HK-2 (cell line): ENCODE measurements around the gene NDUFS8.

Experiments used
- DNase-seq: peaks from one replicate; pipeline ENCODE4 v3.0.0-alpha.2; 2018; ENCODE audit not compliant: unreplicated experiment

The NDUFS8 gene

DNA sequence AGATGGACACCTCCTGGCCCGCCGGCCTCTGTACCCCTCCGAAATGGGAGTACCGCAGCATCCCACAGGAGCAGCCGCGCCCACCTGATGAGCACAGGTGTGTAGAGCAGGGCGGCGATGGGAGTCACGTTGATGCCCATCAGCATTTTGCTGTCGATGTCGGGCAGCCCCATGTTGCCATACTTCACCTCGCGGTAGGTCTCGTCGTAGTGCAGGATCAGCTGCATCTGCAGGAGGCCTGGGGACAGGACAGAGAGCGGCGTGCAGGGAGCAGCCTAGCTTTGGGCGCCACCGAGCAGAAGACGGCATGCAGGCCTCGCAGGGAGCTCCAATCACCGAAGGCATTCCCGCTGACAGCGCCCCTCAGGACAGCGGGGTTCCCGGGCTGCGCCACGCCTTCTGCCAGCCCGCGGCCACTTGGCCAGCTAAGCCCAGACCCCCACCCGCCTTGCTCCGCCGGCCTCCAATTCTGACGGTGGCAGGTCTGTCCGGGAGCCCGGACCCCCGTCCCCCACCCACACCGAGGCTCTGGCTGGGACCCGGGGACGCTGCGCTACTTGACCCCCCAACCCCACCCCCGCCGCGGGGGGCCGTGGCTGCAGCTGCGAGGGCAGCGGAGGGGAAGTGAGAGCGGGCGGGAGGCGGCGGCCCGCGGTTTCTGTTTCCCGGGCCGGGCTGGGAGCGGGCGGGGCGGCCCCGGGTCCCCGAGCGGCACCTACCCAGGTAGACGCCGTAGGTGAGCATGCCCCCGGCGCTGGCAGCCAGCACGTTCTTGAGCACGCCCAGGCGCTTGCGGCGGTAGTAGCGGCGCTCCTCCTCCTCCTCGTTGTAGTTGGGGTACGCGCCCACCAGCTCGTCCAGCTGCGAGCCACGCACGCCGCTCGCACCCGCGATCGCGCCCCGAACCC lies 27.3 kb upstream of the NDUFS8 start:
- no peak for DNase-seq

DNA sequence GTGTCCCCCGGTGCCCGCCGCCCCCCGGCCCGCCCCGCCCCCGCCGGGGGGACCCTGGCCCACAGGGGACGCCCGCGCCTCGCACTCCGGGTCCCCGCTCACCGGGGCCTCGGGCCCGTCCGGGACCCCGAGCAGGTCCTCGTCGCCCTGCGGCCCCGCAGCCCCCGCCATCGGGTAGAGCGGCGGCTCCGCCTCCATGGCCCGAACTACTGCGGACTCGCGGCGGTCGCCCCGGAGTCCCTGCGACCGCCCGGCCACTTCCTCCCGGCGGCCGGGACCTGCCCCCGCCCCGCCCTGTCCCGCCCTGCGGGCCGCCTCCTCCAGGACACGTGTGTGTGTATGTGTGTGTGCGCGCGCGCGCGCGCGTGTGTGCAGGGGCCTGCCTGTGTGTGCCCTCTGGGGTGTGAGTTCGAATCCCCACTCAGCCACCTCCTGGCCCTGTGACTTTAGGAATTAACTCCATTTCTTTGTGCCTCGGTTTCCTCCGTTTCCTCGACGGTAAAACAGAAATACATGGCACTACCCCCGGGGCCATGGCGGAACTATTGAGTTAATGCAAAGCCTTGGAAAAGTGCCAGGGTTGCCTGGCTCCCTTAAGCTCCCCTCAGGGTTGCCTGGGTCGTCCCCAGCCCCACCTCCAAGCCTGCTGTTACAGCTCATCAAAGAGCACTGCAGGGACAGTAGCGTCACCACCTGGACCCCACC lies 26.5 kb upstream of the NDUFS8 start, which contains the start of gene UNC93B1:
Gene UNC93B1 (minus strand): TSS at position 252 of the 705 bp plus-strand sequence. CDS start 54 bp downstream, at position 198.
- peak; percentile 83 for DNase-seq

DNA sequence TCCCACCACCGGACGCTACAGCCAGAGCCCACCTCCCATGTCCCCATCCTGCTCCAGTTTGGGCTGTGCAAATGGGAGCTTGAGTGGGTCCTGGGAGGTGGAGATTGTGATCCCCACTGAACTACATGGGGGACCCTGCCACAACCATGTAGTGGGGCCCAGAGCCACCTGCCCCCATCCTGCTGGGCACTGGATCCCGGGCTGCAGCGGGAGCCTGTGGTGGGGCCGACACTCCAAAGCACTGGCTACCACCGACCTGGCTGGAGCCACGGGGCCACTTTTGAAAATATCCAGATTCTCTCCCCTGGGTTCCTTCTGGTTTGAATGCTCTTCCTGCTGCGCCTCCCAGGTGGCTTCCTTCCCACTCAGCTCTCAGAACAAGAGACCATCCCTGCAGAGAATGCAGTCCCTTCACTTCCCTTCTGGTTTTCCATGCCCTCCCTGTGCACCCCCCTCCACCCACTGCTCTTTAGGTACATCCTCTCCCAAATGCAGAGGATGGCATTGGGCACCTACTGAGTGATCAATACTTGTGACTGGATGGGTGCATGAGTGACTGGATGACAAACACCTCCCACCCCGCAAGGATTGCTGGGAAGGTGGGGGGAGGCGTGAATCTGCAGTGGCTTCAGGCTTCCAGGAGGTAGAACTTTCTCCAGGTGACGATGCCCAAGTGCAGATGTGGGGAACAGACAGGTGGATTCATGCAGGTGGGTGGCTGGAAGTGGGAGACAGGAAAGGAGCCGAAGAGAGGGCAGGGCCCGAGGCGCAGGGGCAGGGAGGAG lies 25.7 kb upstream of the NDUFS8 start:
- no peak for DNase-seq

DNA sequence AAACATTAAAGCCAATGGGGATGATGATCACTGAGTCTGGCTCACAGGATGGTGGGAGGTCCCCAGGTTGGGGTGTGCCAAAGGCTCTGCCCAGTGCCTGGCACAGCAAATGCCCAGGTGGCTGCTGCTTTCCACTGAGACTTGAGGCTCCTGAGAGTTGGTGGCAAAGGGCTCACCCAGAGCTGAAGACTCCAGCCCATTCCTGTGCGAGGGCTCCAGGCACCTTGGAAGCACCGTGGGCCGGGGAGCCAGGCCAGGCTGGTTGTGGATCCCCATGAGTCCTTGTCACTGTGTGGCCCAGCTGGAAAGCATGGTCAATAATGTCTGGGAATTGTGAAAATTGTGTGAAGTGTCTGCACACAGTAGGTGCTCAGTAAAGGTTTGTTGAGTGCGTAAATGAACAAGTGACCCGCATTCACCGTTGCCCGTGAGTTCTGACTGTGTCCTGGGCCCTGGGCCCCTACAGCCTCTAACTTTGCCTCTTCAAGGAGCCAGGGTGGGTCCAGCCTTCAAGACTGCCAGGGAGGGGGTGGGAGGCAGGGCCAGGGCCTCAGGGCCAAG lies 23.8 kb upstream of the NDUFS8 start:
- DNase-seq = no peak

DNA sequence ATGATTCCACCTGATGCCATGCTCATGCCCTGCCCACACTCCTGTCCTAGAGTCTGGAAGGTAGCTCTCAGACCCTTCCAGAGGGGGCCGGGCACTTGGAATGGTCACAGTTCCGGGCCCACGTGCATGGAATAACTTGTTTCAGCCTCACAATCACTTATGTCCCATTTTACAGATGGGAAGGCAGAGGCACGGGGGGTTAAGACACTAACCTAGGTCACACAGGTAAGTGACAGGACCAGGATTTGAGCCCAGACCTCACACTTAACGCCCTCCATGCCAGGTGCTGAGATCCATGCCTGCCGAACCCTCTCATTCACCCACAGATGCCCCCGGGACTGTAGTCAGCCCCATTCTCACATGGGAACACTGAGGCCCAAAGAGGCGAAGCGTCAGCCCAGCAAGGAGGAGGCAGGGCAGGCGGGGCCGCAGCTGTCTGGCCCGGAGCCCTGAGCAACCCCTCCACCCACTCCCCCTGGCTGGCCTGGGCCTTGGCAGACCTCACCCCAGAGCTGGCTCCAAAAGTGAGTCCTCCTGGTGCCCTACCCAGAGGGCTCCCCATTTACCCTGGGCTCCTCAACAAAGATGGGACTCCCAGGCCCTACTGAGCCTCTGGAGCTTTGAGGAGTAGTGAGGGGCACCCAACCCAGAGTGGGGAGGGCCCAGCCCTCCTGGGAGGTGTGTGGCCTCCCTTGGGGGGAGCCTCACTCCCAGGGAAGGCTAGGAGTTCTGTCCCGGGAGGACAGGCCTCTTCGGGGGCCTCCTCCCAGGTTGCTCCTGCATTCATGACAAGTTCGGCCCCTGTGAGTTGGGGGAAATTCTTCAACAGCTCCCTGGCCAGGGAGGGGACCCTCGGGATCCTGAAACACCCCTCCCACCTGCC lies 22.7 kb upstream of the NDUFS8 start:
- no peak for DNase-seq

DNA sequence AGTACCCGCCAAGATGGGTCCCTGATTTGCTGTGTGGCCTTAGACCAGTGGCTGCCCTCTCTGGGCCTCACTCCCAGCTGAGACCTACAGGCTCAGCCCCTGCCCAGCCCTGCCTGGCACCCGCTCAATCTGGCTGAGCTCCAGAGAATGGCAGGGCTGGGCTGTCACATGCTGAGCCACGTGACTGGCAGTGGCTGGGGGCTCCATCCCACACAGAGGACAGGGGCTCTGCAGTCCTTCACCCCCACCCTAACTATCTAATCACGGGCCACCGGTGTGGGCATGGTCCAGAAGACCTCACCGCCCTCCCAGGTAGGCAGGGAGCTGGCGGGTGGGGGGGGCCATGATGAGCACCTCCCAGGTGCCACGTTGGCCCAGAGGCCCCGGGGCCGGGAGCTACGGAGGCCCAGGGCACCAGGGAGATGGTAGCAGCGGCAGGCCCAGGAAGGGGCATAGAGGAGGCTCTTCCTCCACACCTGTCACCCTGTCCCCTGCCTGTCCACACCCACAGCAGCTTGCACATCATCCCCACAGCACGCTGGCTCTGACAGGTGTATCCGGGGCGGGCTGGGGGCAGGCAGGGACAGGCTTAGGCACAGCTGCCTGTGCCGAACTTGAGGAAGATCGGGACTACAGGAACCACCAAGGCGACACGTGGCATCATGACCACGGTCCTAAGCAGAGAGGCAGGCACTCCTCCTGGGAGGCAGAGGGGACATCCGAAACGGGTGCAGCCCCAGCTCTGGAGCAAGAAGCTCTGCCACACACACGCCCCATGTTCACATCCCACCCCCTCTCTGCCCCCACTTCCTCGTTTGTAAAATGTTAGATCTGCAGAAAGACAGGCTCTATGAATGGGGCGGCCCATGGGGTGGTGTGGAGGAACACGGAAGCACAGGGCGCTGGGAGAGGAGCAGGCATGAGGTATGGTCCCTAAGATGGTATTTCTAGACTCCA lies 21.8 kb upstream of the NDUFS8 start:
- DNase-seq = no peak

DNA sequence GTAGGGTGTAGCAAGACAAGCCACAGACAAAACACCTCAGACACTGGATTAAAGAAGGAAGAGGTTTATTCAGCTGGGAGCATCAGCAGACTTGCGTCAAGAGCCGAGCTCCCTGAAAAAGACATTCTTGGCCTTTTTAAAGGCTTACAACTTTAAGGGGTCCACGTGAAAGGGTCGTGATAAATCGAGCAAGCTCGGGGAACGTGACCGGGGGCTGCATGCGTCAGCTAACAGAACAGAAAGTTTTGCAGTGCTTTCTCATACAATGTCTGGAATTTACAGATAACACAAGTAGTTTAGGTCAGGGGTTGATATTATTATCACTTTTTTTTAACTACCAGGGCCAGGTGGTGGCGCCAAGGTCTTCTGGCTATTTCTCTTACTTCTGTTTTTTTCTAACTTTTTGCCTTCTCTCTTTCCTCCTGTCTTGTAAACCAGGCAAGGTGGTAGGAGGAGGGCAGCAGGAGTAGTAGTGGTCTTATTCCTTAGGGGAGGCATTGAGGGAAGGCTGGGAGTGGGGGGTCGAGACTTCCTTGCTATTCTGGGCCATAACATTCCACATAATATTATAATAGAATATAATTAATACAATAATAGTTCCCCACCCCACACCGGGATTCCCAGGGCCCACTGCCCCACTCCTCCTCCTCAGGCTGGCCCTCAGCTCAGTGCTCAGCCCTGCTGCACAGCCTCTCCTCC lies 20.9 kb upstream of the NDUFS8 start:
- DNase-seq = no peak

DNA sequence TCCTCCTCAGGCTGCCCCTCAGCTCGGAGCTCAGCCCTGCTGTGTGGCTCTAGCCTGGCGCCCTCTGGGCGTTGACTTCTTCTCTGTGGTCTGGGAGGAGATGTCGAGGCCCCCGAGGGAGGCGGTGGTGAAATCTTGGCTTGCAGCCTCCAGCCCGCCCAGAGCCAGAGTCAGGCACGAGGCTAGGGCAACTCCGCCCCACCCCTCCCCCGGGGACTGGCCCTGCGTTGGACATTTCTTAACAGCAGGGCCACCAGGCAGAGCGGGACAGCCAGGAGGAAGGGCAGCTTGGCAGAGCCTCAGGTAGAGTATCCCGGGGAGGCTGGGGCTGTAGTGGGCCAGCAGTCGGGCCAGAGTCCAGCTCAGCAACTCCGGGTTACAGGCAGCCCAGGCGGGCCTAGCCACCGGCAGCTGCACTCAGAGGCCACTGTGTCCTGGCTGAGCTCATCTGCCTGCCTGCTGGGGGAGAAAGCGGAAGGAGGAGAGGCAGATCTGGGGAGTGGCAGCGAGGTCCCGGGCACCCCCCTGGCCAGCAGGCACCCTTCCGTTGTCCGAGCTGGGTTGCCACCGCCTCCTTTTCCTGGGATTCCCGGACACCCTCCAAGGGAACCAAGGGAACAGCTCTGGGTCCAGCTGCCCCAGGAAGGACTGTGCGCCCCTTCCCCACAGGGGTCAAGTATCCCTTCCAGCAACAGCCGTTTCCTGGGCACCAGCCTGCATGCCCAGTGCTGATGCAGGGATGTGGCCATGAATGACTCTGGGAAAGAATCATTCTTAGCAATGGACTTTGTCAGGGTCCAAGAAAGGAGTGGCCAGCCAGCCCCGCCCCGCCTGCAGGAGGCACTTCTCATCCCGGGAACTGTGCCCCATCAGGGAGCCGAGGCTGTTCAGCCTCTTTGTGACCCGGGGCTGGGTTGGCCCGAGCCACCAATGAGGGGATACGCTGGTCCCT lies 20.1 kb upstream of the NDUFS8 start, which contains the start of gene ALDH3B1:
Gene ALDH3B1 (plus strand): TSS at position 238 of the 952 bp plus-strand sequence. CDS start 4,971 bp downstream, outside the sequence.
- DNase-seq = peak; percentile 91

DNA sequence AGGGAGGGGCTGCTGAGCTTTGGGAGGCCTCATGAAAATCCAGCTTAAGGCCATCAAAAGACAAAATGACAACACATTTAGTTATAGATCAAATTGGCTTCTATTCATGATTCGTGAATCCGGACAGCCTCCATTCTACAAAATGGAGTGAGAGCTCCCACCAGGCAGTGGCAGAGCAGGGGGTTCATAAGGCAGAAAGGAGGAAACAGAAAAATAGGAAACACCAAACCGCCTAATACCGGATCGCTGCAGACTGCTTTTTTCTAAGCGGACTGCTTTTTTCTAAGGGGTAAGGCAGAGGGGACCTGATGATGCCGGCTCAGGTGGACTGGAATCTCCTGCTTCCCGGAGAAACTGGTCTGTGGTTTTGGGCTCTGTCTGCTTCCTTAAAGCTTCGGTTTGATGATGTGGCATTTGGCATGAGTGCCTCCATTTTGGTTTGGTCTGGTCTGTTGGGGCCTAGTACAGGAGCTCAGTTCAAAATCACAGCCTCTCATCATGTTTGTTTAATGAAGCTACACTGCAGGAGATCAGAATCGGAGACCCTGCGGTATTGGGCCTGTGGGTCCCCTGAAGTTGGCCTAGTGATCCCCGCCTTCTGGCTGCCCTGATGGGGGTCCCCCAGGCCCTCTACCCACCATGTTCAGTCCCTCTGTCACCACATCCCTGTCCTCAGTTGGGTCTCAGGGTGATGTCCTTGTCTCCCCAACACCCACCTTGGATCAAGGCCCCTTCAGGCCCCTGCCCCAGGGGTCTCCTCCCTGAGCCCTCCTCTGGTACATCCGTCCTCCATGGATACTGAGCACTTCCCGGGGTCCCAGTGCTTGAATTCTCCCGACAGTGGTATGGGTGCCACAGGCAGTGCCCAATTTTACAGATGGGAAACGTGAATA lies 19.2 kb upstream of the NDUFS8 start:
- no peak for DNase-seq

DNA sequence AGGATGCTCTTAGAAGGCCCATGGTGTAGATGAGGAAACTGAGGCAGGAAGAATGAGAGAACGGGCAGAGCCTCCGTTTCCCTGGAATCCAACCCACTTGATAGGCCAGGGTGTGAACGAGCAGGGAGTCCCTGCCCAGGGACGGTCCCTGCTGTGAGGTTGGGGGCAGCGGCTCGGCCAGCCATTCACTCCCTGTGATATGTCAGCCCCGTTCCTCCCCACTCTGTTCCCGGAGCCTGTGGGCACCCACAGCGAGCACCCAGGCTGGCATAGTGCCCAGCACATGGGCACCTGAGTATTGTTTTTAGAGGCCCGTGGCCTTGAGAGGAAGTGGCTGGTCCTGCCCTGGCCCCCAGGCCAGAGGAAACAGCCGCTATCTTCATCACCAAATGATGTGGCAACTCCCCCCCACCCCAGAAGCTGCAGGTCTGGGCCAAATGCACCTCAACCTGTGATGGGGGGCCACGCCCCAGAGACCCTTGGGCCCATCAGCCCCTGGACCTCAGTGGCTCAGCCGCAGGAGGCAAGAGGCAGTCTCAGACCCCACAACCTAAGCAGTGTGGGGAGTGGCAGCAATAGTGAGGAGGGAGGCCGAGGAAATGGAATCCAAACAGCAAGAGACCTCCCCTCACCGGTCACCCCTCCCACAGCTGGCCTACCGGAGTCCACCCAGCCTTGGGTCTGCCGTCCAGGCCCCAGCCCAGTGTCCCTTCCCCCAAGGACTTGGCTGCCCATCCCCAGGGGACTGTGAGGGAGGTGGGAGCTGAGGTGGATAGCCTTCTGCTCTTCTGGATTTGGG lies 18.2 kb upstream of the NDUFS8 start:
- no peak for DNase-seq

DNA sequence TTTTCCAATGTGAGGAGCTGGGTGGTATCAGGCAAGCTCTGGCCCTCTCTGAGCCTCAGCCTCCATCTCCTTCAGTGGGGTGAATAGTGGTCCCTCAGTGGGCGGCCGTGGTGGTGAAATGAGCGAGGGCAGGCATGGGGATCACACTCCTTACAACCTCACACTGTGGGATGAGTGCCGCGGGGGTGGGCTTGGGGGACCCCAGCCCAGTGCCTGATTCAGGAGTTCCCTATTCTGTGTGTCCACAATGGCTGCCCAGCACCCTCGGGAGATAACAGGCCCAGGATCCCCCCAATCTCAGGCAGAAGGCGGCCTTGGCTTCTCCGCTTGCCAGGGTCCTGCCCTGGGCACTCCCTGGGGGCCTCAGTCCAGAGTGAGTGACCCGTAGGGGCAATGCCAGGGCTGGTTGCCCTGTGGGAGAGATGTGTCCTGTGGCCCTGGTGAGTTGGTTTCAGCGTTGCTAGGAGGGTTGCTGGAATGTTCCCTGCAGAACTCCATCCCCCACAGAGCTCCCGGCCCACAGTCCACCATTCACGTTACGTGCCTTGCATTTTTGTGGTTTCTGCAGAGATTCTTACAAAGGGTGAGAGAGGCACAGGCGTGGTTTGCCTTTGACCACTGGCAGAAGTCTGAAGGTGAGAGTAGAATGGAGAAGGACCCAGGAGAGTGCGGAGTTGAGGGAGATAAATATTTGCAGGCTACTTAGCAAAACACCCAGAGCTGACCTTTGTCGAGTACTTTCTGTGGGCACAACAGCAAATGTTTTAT lies 17.5 kb upstream of the NDUFS8 start:
- DNase-seq = peak; percentile 84

DNA sequence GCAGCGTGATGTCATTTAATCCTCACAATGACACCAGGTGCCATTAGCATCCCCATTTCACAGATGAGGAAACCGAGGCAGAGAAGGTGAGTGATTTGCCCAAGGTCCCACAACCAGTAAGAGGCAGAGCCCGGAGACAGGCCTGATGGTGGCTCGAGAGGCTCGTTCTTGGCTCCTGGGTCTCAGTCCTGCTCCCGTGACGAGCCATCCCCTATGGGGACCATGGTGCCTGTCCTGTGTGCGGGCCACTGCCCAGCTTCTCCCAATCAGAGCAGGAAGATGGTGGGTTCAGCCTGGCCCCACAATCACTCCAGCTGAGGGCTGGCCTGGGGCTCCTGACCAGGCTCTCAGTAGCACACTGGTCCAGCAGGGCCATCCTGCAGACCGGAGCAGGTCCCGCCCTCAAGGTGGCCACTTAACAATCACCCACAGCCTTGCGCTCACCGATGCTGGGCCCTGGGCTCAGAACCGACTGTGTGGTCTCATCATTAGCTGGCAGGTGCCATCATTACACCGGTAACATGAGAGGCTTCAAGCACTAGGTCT lies 16.8 kb upstream of the NDUFS8 start:
- no peak for DNase-seq

DNA sequence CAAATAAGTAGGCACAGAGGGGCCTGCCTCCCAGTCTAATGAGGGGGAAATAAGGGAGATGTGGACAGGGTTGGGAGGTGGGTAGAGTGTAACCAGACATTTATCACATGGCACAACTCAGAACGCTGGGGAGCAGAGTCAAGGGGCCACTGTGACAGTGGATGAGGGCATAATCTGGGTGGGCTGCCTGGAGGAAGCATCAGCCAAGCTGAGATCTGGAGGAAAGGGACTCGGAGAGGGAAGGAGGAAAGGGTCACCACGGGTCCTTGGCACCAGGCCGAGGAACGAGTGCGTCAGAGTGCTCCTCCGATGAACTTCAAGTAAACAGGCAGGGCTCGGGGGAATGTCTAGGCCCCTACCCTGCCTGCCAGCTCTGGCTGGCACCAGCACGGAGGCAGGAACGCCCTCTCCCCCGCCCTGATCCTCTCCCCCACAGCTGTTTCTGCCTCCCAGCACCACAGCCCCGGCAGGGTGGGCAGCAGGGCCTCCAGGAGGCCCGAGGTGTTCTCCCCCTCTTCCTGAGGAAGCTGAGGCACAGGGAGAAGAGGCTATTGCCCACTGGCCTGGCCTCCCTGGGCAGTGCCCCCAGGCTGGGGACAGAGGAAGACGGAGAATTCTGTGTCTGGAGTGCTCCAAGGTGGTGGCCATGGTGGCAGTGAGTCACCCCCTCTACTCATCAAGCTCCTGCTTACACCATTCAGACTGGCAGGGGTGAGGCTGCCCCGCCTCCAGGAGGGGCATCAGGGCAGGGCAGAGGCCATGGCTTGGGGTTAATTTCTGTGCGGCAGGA lies 16.1 kb upstream of the NDUFS8 start:
- DNase-seq = peak; percentile 72

DNA sequence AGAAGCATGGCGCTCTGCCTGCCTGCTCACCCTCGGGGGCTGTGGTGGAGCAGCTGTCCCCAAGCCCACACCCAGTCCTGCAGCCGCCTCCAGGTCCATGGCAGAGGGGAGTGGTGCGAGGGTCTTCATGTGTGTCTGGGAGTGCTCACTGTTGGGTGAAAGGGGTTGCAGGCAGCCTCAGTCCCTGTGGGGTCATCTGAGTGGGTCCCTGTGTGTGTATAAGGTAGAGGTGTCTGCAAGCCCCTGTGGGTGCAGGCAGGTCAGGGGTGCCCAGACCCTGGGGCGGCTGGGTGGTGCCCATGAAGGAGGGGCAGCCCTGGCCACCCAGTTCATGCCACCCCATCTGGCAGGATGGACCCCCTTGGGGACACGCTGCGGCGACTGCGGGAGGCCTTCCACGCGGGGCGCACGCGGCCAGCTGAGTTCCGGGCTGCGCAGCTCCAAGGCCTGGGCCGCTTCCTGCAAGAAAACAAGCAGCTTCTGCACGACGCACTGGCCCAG lies 15.5 kb upstream of the NDUFS8 start:
- DNase-seq = no peak
